AG04449 (cell line): ENCODE measurements around the gene KCTD15.

Experiments used
- CTCF ChIA-PET: fragments of 350-600 bp; formaldehyde crosslinking; extraction: SDS; loops from one replicate; lab custom pipeline; 2021; ENCODE audit warnings: antibody characterized with exemption; lab: Yijun Ruan, JAX
- POLR2A ChIA-PET: fragments of 400-600, 350-600 bp; formaldehyde crosslinking; extraction: SDS; loops from one replicate; lab custom pipeline; 2020; ENCODE audit warnings: antibody characterized with exemption, inconsistent platforms; lab: Yijun Ruan, JAX
- DNase-seq: peaks from one replicate; pipeline ENCODE4 v3.0.0-alpha.2; 2010; ENCODE audit warnings: low read depth, low spot score
- H3K4me3 ChIP-seq: 2 replicates; pipeline ENCODE4 v1.5.1; 2011; ENCODE audit warnings: low read depth, mild to moderate bottlenecking, control low read depth, low read length
- CTCF ChIP-seq: IDR thresholded peaks from one replicate; pipeline ENCODE4 v1.5.1; 2011; ENCODE audit warnings: mild to moderate bottlenecking, moderate library complexity, low read length, control low read depth, inconsistent platforms; ENCODE audit not compliant: insufficient read depth; ENCODE audit errors: missing control alignments

Gene KCTD15

GRCh38 chr19:33781415-33781935 lies 15.2 kb upstream of the KCTD15 start:
- DNase-seq = no peak
- no peak overlapping the region for H3K4me3 ChIP-seq
- ChIA-PET POLR2A (no interaction called here), CTCF (interaction anchor here (0.7 to 10.3 kb wide), 6 partner anchors 9 to 320 kb away, joined by 4 to 223 read pairs (median 5); no protein-coding TSS in a partner anchor)
- no peak for TF ChIP-seq CTCF

GRCh38 chr19:33781996-33782395 lies 14.7 kb upstream of the KCTD15 start:
- no peak for DNase-seq
- no peak overlapping the region for H3K4me3 ChIP-seq
- no peak for TF ChIP-seq CTCF
- ChIA-PET POLR2A (no interaction called here), CTCF (interaction anchor here (0.6 to 10.3 kb wide), 6 partner anchors 10 to 635 kb away, joined by 3 to 223 read pairs (median 5); no protein-coding TSS in a partner anchor)

GRCh38 chr19:33784432-33784831 lies 12.2 kb upstream of the KCTD15 start:
- POLR2A ChIA-PET = no interaction called here

GRCh38 chr19:33785795-33786194 lies 10.9 kb upstream of the KCTD15 start:
- H3K4me3 ChIP-seq = no peak overlapping the region
- no peak for DNase-seq
- CTCF ChIA-PET = interaction anchor here (0.9 to 10.3 kb wide), 9 partner anchors 8 to 360 kb away, joined by 3 to 223 read pairs (median 11); partner anchors contain the start of gene KCTD15
- no peak for TF ChIP-seq CTCF
- POLR2A ChIA-PET = interaction anchor here (0.8 kb wide), 1 partner anchor 9 kb away, joined by 3 read pairs; no protein-coding TSS in a partner anchor

More at GRCh38 chr19:33784432-33784831, 12.2 kb upstream of the KCTD15 start:
- no peak overlapping the region for H3K4me3 ChIP-seq
- DNase-seq = no peak
- no peak for TF ChIP-seq CTCF
- CTCF ChIA-PET = interaction anchor here (1.0 to 10.3 kb wide), 7 partner anchors 10 to 361 kb away, joined by 4 to 223 read pairs (median 11); partner anchors contain the start of gene KCTD15

- POLR2A ChIA-PET = no interaction called here
- CTCF ChIA-PET = interaction anchor here (1.1 to 3.7 kb wide), 3 partner anchors 8 to 11 kb away, joined by 3 to 30 read pairs (median 3); partner anchors contain the start of gene KCTD15
- H3K4me3 ChIP-seq = no peak overlapping the region
- TF ChIP-seq CTCF = no peak
- DNase-seq = no peak
Measured at GRCh38 chr19:33788676-33789075, 8.0 kb upstream of the KCTD15 start.

GRCh38 chr19:33789344-33789743 lies 7.3 kb upstream of the KCTD15 start:
- no peak for DNase-seq
- no peak overlapping the region for H3K4me3 ChIP-seq
- CTCF ChIA-PET = interaction anchor here (1.1 kb wide), 1 partner anchor 9 kb away, joined by 3 read pairs; no protein-coding TSS in a partner anchor
- POLR2A ChIA-PET = no interaction called here
- TF ChIP-seq CTCF = no peak
